Testis (tissue), 3 donors: ENCODE measurements around the gene POLD2. TPM values are rescaled to one million over a fixed set of nuclear protein-coding genes. Genes with fewer than 3 reads are reported as not detected.

Source experiments
- DNase-seq: peaks from one replicate; pipeline ENCODE4 v3.0.0-alpha.2; 2019
- H3K27ac ChIP-seq, 2 donors: fragments of 200-600 bp; sonication (generic); one replicate each; pipeline ENCODE4 v1.5.1; 2019
- H3K27me3 ChIP-seq: fragments of 200-600 bp; sonication (generic); one replicate; pipeline ENCODE4 v1.5.1; 2019
- H3K36me3 ChIP-seq: fragments of 200-600 bp; sonication (generic); one replicate; pipeline ENCODE4 v1.5.1; 2017; ENCODE audit warnings: low read depth; ENCODE audit errors: missing control alignments
- H3K4me1 ChIP-seq: fragments of 200-600 bp; sonication (generic); one replicate; pipeline ENCODE4 v1.5.1; 2019
- H3K4me3 ChIP-seq, 2 donors: fragments of 200-600 bp; sonication (generic); one replicate each; pipeline ENCODE4 v1.5.1; 2017 to 2019
- H3K9me3 ChIP-seq: fragments of 200-600 bp; sonication (generic); one replicate; pipeline ENCODE4 v1.5.1; 2017
- POLR2A ChIP-seq: fragments of 450-650 bp; IDR thresholded peaks from one replicate; pipeline ENCODE4 v1.6.1; 2017; ENCODE audit warnings: antibody characterized with exemption, mild to moderate bottlenecking, moderate library complexity
- WGBS, 2 donors: methylation state at CpG; one replicate each; pipeline ENCODE4 v1.1.5; 2018; 5-methylcytosine and 5-hydroxymethylcytosine counted together
- intact Hi-C: fragments of 100-400 bp; cut with DNase I; formaldehyde crosslinking; loops from one replicate; pipeline ENCODE4 v1.15.1; 2023; ENCODE audit warnings: low total_unique reads
- polyA plus RNA-seq: library from polyadenylated mRNA; stranded (reverse); fragments of 350-450 nt; fragmentation: Illumina TruSeq; extraction: RNeasy Lipid Tissue Mini Kit (QIAGEN cat#74804); gene quantifications from one replicate; pipeline ENCODE4 v1.2.3, GENCODE V29; 2014; ENCODE audit warnings: low read depth, low replicate concordance; ENCODE audit not compliant: insufficient read depth
- total RNA-seq, 2 donors: library from RNA; depleted of rRNA; stranded (reverse); fragments of >200 nt; gene quantifications; one replicate each; pipeline ENCODE4 v1.2.3, GENCODE V29; 2016
- TF ChIP-seq, protein P1 (sequence below), 3 experiments: fragments of 450-650 bp in 2 of 3; fragments of 200-600 bp in 1 of 3; sonication (generic) in 1 of 3; IDR thresholded peaks; one replicate each; pipeline ENCODE4 v1.5.1; 2016 to 2019; ENCODE audit warnings: antibody characterized with exemption in 3 of 3, mild to moderate bottlenecking in 2 of 3, moderate library complexity in 1 of 3

Gene POLD2
- total and polyA plus RNA-seq, 3 donors from 2014 or later: 59.4 to 117 (median 61.9) TPM

DNA sequence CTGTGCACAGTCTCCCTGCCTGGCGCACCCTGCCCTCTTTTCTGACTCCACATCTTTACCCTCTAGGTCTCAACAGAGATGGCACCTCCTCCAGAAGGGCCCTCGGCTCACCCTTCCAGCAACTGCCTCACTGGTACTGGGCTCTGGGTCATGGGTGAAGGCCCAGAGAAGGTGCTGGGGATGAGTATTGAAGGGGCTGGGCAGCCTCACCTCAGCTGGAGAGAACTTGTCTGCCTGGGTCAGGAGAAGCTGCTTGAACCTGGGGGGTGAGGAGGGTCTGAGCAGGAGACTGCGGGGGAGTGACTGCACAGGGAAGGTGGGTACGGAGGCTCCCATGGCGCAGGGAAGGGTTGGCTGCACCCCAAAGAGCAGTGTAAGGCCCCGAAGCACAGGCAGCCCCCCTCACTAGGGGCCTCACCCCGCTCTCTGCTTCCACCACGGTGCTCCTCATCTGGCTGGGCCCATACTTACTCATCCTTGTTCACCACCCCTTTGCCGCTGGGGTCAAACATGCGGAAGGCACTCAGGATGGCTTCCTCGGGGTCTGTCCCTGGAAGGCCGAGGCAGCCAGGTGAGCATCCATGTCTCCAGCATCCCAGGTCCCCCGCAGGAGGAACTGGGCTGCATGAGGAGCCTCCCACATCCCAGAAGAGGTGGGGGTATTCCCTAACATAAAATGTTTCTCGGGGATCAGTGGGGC is 16.1 kb upstream of the POLD2 start:
- no peak overlapping the region for H3K4me3 ChIP-seq
- H3K36me3 ChIP-seq: no peaks in the 10 kb centered on the region
- TF ChIP-seq POLR2A: no peak
- WGBS, 2 donors: 92 to 93% methylated on average over 11 to 14 of the region's 14 CpGs
- H3K27ac ChIP-seq: no peak overlapping the region
- intact Hi-C loops: no loop called here
- no peaks in the 10 kb centered on the region for H3K9me3 ChIP-seq
- no peaks in the 10 kb centered on the region for H3K4me1 ChIP-seq
- DNase-seq: no peak
- H3K27me3 ChIP-seq: no peaks in the 10 kb centered on the region

DNA sequence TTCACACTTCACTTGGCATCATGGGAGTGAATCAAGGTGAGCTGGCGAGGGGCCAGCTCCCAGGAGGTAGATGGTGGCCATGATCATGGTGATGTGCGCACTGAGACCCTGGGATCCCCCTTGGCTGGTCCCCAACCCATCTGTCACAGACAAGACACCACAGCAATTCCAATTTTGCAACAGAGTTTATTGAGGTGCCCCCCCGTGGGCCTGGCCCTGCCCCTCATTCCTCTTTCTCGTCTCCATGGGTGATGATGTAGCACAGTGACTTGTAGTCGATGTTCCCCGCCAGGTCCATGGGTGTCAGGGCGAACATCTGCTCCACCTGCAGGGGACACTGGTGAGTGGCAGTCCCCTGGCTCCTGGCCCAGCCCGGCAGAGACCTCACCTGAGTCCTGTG is 15.3 kb upstream of the POLD2 start:
- no peaks in the 10 kb centered on the region for H3K36me3 ChIP-seq
- 86 to 91% methylated on average over 6 to 7 of the region's 8 CpGs for WGBS, 2 donors
- intact Hi-C loops: no loop called here
- no peaks in the 10 kb centered on the region for H3K4me1 ChIP-seq
- H3K9me3 ChIP-seq: no peaks in the 10 kb centered on the region
- DNase-seq: no peak
- no peak overlapping the region for H3K27ac ChIP-seq
- no peak overlapping the region for H3K4me3 ChIP-seq
- no peak for TF ChIP-seq POLR2A
- TF ChIP-seq, protein P1, sequence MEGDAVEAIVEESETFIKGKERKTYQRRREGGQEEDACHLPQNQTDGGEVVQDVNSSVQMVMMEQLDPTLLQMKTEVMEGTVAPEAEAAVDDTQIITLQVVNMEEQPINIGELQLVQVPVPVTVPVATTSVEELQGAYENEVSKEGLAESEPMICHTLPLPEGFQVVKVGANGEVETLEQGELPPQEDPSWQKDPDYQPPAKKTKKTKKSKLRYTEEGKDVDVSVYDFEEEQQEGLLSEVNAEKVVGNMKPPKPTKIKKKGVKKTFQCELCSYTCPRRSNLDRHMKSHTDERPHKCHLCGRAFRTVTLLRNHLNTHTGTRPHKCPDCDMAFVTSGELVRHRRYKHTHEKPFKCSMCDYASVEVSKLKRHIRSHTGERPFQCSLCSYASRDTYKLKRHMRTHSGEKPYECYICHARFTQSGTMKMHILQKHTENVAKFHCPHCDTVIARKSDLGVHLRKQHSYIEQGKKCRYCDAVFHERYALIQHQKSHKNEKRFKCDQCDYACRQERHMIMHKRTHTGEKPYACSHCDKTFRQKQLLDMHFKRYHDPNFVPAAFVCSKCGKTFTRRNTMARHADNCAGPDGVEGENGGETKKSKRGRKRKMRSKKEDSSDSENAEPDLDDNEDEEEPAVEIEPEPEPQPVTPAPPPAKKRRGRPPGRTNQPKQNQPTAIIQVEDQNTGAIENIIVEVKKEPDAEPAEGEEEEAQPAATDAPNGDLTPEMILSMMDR (IDR thresholded peaks at IDR 0.05): no peak
- H3K27me3 ChIP-seq: no peaks in the 10 kb centered on the region

DNA sequence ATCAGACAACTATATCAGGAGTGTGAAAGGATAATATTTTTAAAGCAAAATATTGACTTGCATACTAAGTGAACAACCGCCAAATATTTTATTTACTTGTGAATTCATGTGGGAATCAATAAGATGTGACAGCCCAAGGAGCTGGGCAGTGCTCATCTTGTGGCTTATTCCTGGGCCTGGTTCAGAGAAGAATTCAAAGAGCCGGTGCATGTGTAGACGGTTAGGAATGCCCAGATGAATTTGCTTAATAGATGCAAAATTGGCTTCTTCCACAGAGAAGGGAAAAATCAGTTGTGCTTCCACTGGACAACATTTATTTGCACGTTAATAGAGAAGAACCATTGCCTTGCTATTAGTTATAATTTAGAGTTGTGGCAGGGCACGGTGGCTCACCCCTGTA is 13.4 kb upstream of the POLD2 start:
- Histone ChIP-seq H3K36me3 (no peaks in the 10 kb centered on the region), H3K4me3 (no peak overlapping the region), H3K27me3 (no peaks in the 10 kb centered on the region), H3K4me1 (peaks cover 6% of the 10 kb centered on the region), H3K27ac (no peak overlapping the region), H3K9me3 (no peaks in the 10 kb centered on the region)
- 87 to 90% methylated on average over 5 of the region's 5 CpGs for WGBS, 2 donors
- DNase-seq: no peak
- TF ChIP-seq POLR2A: no peak
- TF ChIP-seq, protein P1 (IDR thresholded peaks at IDR 0.05): no peak
- intact Hi-C loops: no loop called here

DNA sequence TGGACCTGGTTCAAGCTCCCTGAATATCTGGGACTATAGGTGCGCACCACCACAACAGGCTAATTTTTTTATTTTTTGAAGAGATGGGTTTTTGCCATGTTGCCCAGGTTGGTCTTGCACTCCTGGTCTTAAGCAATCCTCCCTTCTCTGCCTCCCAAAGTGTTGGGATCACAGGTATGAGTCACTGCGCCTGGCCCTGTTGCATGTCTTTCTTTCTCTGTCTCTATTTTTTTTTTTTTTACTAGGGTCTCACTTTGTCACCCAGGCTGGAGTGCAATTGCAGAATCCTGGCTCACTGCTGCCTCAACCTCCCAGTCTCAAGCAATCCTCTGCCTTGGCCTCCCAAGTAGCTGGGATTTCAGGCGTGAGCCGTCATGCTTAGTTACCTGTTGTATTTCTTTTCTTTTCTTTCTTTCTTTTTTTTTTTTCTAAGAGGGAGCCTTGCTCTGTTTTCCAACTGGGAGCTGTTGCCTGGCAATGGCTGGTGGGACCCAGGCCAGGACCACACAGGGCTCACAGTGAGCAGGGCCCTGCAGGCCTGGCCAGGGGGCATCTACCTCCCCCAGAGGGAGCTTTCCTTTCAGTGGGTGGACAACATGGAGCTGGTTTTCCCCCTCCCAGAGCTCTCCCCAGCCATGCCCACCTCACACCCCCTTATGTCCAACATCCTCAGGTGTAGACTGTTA is 11.7 kb upstream of the POLD2 start:
- 90 to 92% methylated on average over 4 of the region's 4 CpGs for WGBS, 2 donors
- no peak for DNase-seq
- intact Hi-C loops: no loop called here
- Histone ChIP-seq H3K4me3 (no peak overlapping the region), H3K36me3 (no peaks in the 10 kb centered on the region), H3K9me3 (no peaks in the 10 kb centered on the region), H3K4me1 (peaks cover 12% of the 10 kb centered on the region), H3K27ac (no peak overlapping the region), H3K27me3 (no peaks in the 10 kb centered on the region)
- no peak for TF ChIP-seq POLR2A
- TF ChIP-seq, protein P1 (IDR thresholded peaks at IDR 0.05): no peak

DNA sequence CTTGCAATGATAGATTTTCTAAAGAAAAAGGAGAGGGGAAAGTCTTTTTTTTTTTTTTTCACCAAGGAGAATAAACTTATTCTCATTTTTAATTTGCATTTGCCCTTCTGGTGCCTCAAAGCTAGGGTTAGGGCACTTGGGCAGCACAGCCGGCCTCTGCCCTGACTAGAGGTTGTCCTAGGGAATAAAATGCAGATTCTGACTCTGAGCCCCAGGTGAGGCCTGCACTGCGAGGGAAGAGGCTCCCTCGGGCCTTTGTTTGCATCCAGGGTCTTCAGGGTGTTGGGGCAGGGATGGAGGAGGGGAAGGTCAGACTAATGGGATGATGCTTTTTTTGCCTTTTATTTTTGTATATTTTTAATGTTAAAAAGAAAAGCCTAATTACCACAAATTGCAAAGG is 9.9 kb upstream of the POLD2 start:
- Histone ChIP-seq H3K9me3 (no peaks in the 10 kb centered on the region), H3K4me1 (peaks cover 12% of the 10 kb centered on the region), H3K27me3 (no peaks in the 10 kb centered on the region), H3K27ac (no peak overlapping the region), H3K4me3 (no peak overlapping the region), H3K36me3 (no peaks in the 10 kb centered on the region)
- no peak for DNase-seq
- intact Hi-C loops: no loop called here
- TF ChIP-seq, protein P1 (IDR thresholded peaks at IDR 0.05): no peak
- no peak for TF ChIP-seq POLR2A
- WGBS, 2 donors: 83 to 92% methylated on average over 3 of the region's 3 CpGs
